ENCODE data around the gene CRYZL1. TPM values are rescaled to one million over a fixed set of nuclear protein-coding genes. Genes with fewer than 3 reads are reported as not detected.
"Not testable (repeated sequence)": the region's sequence is repeated elsewhere in the genome, so short reads cannot be mapped to it uniquely, and the experiment has no call there.

CRYZL1 gene
- total and polyA plus RNA-seq, 5 donors from 2014 or later: 27.2 to 35.7 (median 31.5) TPM

GRCh38 chr21:33619726-33620125 is 21.8 kb downstream of the CRYZL1 start:
- no peak overlapping the region for H3K4me3 Mint-ChIP-seq
- H3K27me3 Mint-ChIP-seq: no peaks in the 10 kb centered on the region
- no peak overlapping the region for H3K27ac ChIP-seq (ENCODE audit: insufficient read depth, low read length, poor library complexity, severe bottlenecking)
- no peaks in the 10 kb centered on the region for H3K9me3 Mint-ChIP-seq
- peaks cover 2 to 13% (median 3%) of the 10 kb centered on the region in 4 donors for H3K4me1 Mint-ChIP-seq
- no peaks in the 10 kb centered on the region for H3K4me1 ChIP-seq (ENCODE audit: control insufficient read depth, insufficient read depth, low read length, poor library complexity, severe bottlenecking)
- no peak overlapping the region for H3K4me3 ChIP-seq (ENCODE audit: low read depth, low read length)
- H3K36me3 ChIP-seq (ENCODE audit: control insufficient read depth, insufficient read depth, low read length): peaks cover 27% of the 10 kb centered on the region
- DNase-seq (no peak), ATAC-seq (ENCODE audit: low read depth in 2 of 2) (no peak)
- H3K36me3 Mint-ChIP-seq: peaks cover 34% of the 10 kb centered on the region
- no peaks in the 10 kb centered on the region for H3K27me3 ChIP-seq (ENCODE audit: control insufficient read depth, insufficient read depth, low read length)
- no peak overlapping the region for H3K27ac Mint-ChIP-seq
- H3K9me3 ChIP-seq (ENCODE audit: control insufficient read depth in 2 of 2, low read length in 2 of 2): no peaks in the 10 kb centered on the region

GRCh38 chr21:33618407-33618806 is 23.1 kb downstream of the CRYZL1 start:
- no peaks in the 10 kb centered on the region for H3K27me3 Mint-ChIP-seq
- H3K27ac Mint-ChIP-seq: no peak overlapping the region
- no peaks in the 10 kb centered on the region for H3K9me3 Mint-ChIP-seq

GRCh38 chr21:33617565-33617964 is 24.0 kb downstream of the CRYZL1 start:
- H3K27me3 ChIP-seq (ENCODE audit: control insufficient read depth, insufficient read depth, low read length); H3K4me3 ChIP-seq (ENCODE audit: low read depth, low read length); H3K27ac ChIP-seq (ENCODE audit: insufficient read depth, low read length, poor library complexity, severe bottlenecking); H3K4me3 Mint-ChIP-seq; H3K27ac Mint-ChIP-seq; H3K9me3 ChIP-seq (ENCODE audit: control insufficient read depth in 2 of 2, low read length in 2 of 2); H3K4me1 ChIP-seq (ENCODE audit: control insufficient read depth, insufficient read depth, low read length, poor library complexity, severe bottlenecking); H3K27me3 Mint-ChIP-seq; ATAC-seq (ENCODE audit: low read depth in 2 of 2); DNase-seq; H3K9me3 Mint-ChIP-seq: not testable (repeated sequence)
- Mint-ChIP-seq H3K36me3 (peaks cover 38% of the 10 kb centered on the region), H3K4me1 (peaks cover 0 to 13% (median 2%) of the 10 kb centered on the region in 4 donors)
- peaks cover 35% of the 10 kb centered on the region for H3K36me3 ChIP-seq (ENCODE audit: control insufficient read depth, insufficient read depth, low read length)

More at GRCh38 chr21:33618407-33618806, 23.1 kb downstream of the CRYZL1 start:
- Mint-ChIP-seq H3K4me1 (peaks cover under 1 to 13% (median 2%) of the 10 kb centered on the region in 4 donors), H3K4me3 (no peak overlapping the region), H3K36me3 (peaks cover 36% of the 10 kb centered on the region)
- ATAC-seq (ENCODE audit: low read depth in 2 of 2): no peak
- H3K27ac ChIP-seq (ENCODE audit: insufficient read depth, low read length, poor library complexity, severe bottlenecking): no peak overlapping the region
- no peak for DNase-seq
- H3K4me1 ChIP-seq (ENCODE audit: control insufficient read depth, insufficient read depth, low read length, poor library complexity, severe bottlenecking): no peaks in the 10 kb centered on the region
- no peaks in the 10 kb centered on the region for H3K9me3 ChIP-seq (ENCODE audit: control insufficient read depth in 2 of 2, low read length in 2 of 2)
- no peak overlapping the region for H3K4me3 ChIP-seq (ENCODE audit: low read depth, low read length)
- no peaks in the 10 kb centered on the region for H3K27me3 ChIP-seq (ENCODE audit: control insufficient read depth, insufficient read depth, low read length)
- peaks cover 30% of the 10 kb centered on the region for H3K36me3 ChIP-seq (ENCODE audit: control insufficient read depth, insufficient read depth, low read length)

DNA sequence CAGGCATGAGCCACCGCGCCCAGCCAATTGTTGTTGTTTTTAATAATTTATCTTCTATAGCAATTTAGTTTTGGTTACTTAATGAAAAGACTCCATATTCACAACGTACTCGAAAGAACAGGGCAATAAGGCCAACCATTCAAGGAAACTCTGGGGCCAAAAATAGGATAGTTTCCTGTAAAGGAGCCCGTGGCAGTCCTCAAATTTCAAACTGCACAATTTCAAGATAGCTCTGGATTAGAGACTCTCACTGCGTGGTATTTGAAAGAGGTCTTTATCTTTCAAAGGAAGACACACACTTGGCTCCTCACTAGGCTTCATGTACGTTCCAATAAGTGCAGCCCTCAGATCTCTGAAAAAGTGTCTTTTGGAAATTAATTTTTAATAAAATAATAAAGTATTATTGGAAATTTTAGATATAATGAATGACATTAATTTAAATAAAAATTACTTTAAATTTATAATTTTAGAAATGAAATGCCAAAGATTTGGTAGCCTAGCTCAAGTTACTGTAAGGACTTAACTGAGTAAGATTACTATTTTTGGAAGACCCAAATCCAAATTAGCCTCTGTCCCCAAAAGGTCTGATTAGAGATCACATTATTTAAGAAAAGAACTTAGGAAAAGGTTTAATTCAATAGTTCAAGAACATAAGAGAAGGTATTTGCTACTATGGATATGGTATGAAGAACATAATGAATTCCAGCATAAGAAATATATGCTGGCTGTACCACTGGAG is 30.4 kb downstream of the CRYZL1 start:
- H3K4me1 ChIP-seq (ENCODE audit: control insufficient read depth, insufficient read depth, low read length, poor library complexity, severe bottlenecking): no peaks in the 10 kb centered on the region
- H3K9me3 ChIP-seq (ENCODE audit: control insufficient read depth in 2 of 2, low read length in 2 of 2): no peaks in the 10 kb centered on the region
- no peak for DNase-seq
- H3K27ac ChIP-seq (ENCODE audit: insufficient read depth, low read length, poor library complexity, severe bottlenecking): no peak overlapping the region
- Mint-ChIP-seq H3K27ac (peak overlapping the region in 1 of 3 donors; percentile 16), H3K9me3 (no peaks in the 10 kb centered on the region), H3K27me3 (no peaks in the 10 kb centered on the region), H3K4me1 (peaks cover 0 to 10% (median 1%) of the 10 kb centered on the region in 4 donors), H3K4me3 (no peak overlapping the region), H3K36me3 (peaks cover 12% of the 10 kb centered on the region)
- peaks cover 34% of the 10 kb centered on the region for H3K36me3 ChIP-seq (ENCODE audit: control insufficient read depth, insufficient read depth, low read length)
- ATAC-seq (ENCODE audit: low read depth in 2 of 2): no peak
- no peak overlapping the region for H3K4me3 ChIP-seq (ENCODE audit: low read depth, low read length)
- no peaks in the 10 kb centered on the region for H3K27me3 ChIP-seq (ENCODE audit: control insufficient read depth, insufficient read depth, low read length)

- Histone ChIP-seq H3K27me3 (ENCODE audit: control insufficient read depth, insufficient read depth, low read length) (no peaks in the 10 kb centered on the region), H3K4me1 (ENCODE audit: control insufficient read depth, insufficient read depth, low read length, poor library complexity, severe bottlenecking) (no peaks in the 10 kb centered on the region), H3K36me3 (ENCODE audit: control insufficient read depth, insufficient read depth, low read length) (peaks cover 27% of the 10 kb centered on the region), H3K9me3 (ENCODE audit: control insufficient read depth in 2 of 2, low read length in 2 of 2) (no peaks in the 10 kb centered on the region), H3K27ac (ENCODE audit: insufficient read depth, low read length, poor library complexity, severe bottlenecking) (no peak overlapping the region), H3K4me3 (ENCODE audit: low read depth, low read length) (no peak overlapping the region)
- no peak overlapping the region for H3K4me3 Mint-ChIP-seq
- H3K4me1 Mint-ChIP-seq: peaks cover 3 to 10% (median 5%) of the 10 kb centered on the region in 4 donors
- no peaks in the 10 kb centered on the region for H3K27me3 Mint-ChIP-seq
- H3K27ac Mint-ChIP-seq: peak overlapping the region in 1 of 3 donors; percentile 6
- ATAC-seq (ENCODE audit: low read depth in 2 of 2): no peak
- peaks cover 9% of the 10 kb centered on the region for H3K36me3 Mint-ChIP-seq
- no peaks in the 10 kb centered on the region for H3K9me3 Mint-ChIP-seq
- DNase-seq: no peak
These were observed 33.0 kb downstream of the CRYZL1 start for GRCh38 chr21:33608559-33608958.

DNA sequence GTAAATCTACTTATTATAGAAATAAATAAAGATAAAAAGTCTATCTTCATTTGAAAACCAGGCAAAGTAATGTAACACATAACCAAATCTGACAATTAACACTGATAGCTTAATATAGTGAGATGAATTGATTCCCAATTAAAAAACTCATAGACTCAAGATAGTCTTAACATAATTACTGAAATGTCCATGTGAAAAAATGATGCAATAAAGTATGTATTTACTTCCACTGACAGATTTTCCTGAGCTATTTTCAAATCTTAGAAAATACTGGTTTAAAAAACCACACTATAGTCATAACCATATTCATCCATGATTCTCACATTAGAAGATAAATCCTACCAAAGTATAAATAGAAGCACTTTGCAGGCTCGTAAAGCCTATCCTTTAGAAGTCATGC is 43.5 kb downstream of the CRYZL1 start:
- H3K36me3 ChIP-seq (ENCODE audit: control insufficient read depth, insufficient read depth, low read length): peaks cover 37% of the 10 kb centered on the region
- no peak overlapping the region for H3K4me3 ChIP-seq (ENCODE audit: low read depth, low read length)
- no peaks in the 10 kb centered on the region for H3K4me1 Mint-ChIP-seq
- DNase-seq (no peak), ATAC-seq (ENCODE audit: low read depth in 2 of 2) (no peak)
- H3K27me3 Mint-ChIP-seq: no peaks in the 10 kb centered on the region
- no peak overlapping the region for H3K4me3 Mint-ChIP-seq
- no peaks in the 10 kb centered on the region for H3K9me3 ChIP-seq (ENCODE audit: control insufficient read depth in 2 of 2, low read length in 2 of 2)
- no peak overlapping the region for H3K27ac ChIP-seq (ENCODE audit: insufficient read depth, low read length, poor library complexity, severe bottlenecking)
- H3K9me3 Mint-ChIP-seq: no peaks in the 10 kb centered on the region
- H3K27me3 ChIP-seq (ENCODE audit: control insufficient read depth, insufficient read depth, low read length): no peaks in the 10 kb centered on the region
- peaks cover 33% of the 10 kb centered on the region for H3K36me3 Mint-ChIP-seq
- no peak overlapping the region for H3K27ac Mint-ChIP-seq
- H3K4me1 ChIP-seq (ENCODE audit: control insufficient read depth, insufficient read depth, low read length, poor library complexity, severe bottlenecking): no peaks in the 10 kb centered on the region

- Histone ChIP-seq H3K27me3 (ENCODE audit: control insufficient read depth, insufficient read depth, low read length) (no peaks in the 10 kb centered on the region), H3K27ac (ENCODE audit: insufficient read depth, low read length, poor library complexity, severe bottlenecking) (peak within 1 kb of the TSS; percentile 72), H3K36me3 (ENCODE audit: control insufficient read depth, insufficient read depth, low read length) (no peaks in the 10 kb centered on the region), H3K4me3 (ENCODE audit: low read depth, low read length) (peak within 1 kb of the TSS; percentile 86), H3K9me3 (ENCODE audit: control insufficient read depth in 2 of 2, low read length in 2 of 2) (no peaks in the 10 kb centered on the region), H3K4me1 (ENCODE audit: control insufficient read depth, insufficient read depth, low read length, poor library complexity, severe bottlenecking) (peaks cover 19% of the 10 kb centered on the region)
- H3K27ac Mint-ChIP-seq: peak within 1 kb of the TSS; percentile 43 to 95 (median 81)
- DNase-seq (peak; percentile 84 to 90 (median 85)), ATAC-seq (ENCODE audit: low read depth in 2 of 2) (peak; percentile 95)
- no peaks in the 10 kb centered on the region for H3K9me3 Mint-ChIP-seq
- peaks cover 4% of the 10 kb centered on the region for H3K36me3 Mint-ChIP-seq
- H3K27me3 Mint-ChIP-seq: no peaks in the 10 kb centered on the region
- H3K4me3 Mint-ChIP-seq: peak within 1 kb of the TSS; percentile 94 to 97 (median 96)
- peaks cover 6 to 16% (median 16%) of the 10 kb centered on the region in 4 donors for H3K4me1 Mint-ChIP-seq
These were observed 52.8 kb downstream of the CRYZL1 start, which contains the start of gene DONSON for GRCh38 chr21:33588485-33589335. Gene DONSON (minus strand): TSS chr21:33588684. CDS start chr21:33588641, 43 bp downstream.

Measured in CD4-positive, CD25-positive, alpha-beta regulatory T cell (primary cell).